ENCODE measurements around the gene B4GALNT2. TPM values are rescaled to one million over a fixed set of nuclear protein-coding genes. Genes with fewer than 3 reads are reported as not detected.
"Not testable (repeated sequence)": the region's sequence is repeated elsewhere in the genome, so short reads cannot be mapped to it uniquely, and the experiment has no call there.

The B4GALNT2 gene
- total RNA-seq, 1 donor from 2014 or later, result not detected

DNA sequence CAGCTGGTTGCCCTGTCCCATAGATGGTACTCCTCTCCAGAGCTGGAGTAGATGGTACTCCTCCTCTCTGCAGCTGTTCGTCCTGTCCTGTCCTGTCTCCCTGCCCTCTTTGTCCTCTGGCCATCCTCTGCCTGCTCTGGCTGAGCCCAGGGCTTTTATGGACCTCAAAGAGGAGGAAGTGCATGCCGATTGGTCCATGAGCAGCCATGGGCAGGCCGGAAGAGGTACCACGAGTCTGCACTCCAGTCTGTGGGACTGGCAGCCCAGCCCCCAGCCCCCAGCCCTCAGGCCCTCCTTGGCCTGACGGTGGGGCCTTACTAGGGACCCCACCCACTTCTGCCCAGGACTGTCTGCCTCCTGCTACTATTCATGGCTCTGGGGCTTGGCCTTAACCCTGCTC is 50.8 kb downstream of the B4GALNT2 start:
- Histone ChIP-seq H3K36me3 (no peaks in the 10 kb centered on the region), H3K4me1 (no peaks in the 10 kb centered on the region), H3K27ac (replicated peaks) (no peak overlapping the region), H3K4me3 (no peak overlapping the region), H3K9me3 (replicated peaks) (peaks cover 14% of the 10 kb centered on the region), H3K27me3 (ENCODE audit: low read depth) (peaks cover 16% of the 10 kb centered on the region)
- intact Hi-C loops (cut with micrococcal nuclease), result loop anchor here (5.0 kb wide), 1 partner anchor 44 kb away; no protein-coding TSS in a partner anchor
- TF ChIP-seq, protein P1, sequence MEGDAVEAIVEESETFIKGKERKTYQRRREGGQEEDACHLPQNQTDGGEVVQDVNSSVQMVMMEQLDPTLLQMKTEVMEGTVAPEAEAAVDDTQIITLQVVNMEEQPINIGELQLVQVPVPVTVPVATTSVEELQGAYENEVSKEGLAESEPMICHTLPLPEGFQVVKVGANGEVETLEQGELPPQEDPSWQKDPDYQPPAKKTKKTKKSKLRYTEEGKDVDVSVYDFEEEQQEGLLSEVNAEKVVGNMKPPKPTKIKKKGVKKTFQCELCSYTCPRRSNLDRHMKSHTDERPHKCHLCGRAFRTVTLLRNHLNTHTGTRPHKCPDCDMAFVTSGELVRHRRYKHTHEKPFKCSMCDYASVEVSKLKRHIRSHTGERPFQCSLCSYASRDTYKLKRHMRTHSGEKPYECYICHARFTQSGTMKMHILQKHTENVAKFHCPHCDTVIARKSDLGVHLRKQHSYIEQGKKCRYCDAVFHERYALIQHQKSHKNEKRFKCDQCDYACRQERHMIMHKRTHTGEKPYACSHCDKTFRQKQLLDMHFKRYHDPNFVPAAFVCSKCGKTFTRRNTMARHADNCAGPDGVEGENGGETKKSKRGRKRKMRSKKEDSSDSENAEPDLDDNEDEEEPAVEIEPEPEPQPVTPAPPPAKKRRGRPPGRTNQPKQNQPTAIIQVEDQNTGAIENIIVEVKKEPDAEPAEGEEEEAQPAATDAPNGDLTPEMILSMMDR (IDR thresholded peaks at IDR 0.05; ENCODE audit: borderline replicate concordance), result no peak
- DNase-seq, result no peak

DNA sequence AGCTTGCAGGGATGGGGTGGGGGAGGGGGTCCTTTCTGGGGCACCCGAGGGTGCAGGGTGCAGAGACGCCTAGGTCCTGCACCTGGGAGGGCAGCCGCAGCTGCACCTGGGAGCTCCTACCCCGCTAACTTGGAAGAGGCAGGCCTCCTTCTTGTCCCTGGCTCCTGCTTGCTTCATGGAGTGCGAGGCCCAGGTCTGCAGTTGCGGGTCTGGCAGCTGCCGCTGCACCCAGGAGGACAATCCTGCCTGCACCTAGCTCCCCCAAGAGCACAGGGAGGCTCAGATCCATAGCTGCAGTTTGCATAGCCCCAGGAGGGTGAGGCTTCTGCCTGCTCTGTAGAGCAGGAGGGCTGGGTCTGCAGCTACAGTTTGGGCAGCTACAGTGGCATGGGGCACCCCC is 51.2 kb downstream of the B4GALNT2 start:
- H3K9me3 ChIP-seq (replicated peaks), result peaks cover 14% of the 10 kb centered on the region
- TF ChIP-seq, protein P1 (IDR thresholded peaks at IDR 0.05; ENCODE audit: borderline replicate concordance), result no peak
- H3K27ac ChIP-seq (replicated peaks), result no peak overlapping the region
- no peak for DNase-seq
- H3K4me1 ChIP-seq, result no peaks in the 10 kb centered on the region
- no peak overlapping the region for H3K4me3 ChIP-seq
- intact Hi-C loops (cut with micrococcal nuclease), result loop anchor here (5.0 kb wide), 1 partner anchor 44 kb away; no protein-coding TSS in a partner anchor
- H3K27me3 ChIP-seq (ENCODE audit: low read depth), result peaks cover 16% of the 10 kb centered on the region
- H3K36me3 ChIP-seq, result no peaks in the 10 kb centered on the region

DNA sequence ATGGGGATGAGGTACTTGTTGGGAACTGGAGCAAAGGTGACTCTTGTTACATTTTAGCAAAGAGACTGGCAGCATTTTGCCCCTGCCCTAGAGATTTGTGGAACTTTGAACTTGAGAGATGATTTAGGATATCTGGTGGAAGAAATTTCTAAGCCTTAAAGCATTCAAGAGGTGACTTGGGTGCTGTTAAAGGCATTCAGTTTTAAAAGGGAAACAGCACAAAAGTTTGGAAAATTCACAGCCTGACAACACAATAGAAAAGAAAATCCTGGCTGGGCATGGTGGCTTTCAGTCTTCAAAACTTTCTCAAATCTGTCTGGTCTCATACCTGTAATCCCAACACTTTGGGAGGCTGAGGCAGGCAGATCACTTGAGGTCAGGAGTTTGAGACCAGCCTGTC is 52.0 kb downstream of the B4GALNT2 start:
- Histone ChIP-seq H3K9me3 (replicated peaks) (peaks cover 14% of the 10 kb centered on the region), H3K27me3 (ENCODE audit: low read depth) (peaks cover 16% of the 10 kb centered on the region)
- H3K36me3 ChIP-seq; DNase-seq; H3K4me3 ChIP-seq; H3K27ac ChIP-seq (replicated peaks); H3K4me1 ChIP-seq: not testable (repeated sequence)
- intact Hi-C loops (cut with micrococcal nuclease), result loop anchor here (5.0 kb wide), 1 partner anchor 43 kb away; no protein-coding TSS in a partner anchor

DNA sequence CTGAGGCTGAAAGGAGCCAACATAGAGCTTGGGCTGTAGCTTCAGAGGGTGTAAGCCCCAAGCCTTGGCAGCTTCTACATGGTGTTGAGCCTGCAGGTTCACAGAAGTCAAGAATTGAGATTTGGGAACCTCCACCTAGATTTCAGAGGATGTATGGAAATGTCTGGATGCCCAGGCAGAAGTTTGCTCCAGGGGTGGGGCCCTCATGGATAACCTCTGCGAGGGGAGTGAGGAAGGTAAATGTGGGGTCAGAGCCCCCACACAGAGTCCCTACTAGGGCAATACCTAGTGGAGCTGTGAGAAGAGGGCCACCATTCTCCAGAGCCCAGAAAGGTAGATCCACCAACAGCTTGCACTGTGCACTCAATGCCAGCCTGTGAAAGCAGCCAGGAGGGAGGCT is 52.8 kb downstream of the B4GALNT2 start:
- H3K4me3 ChIP-seq; DNase-seq; H3K36me3 ChIP-seq; H3K27ac ChIP-seq (replicated peaks); intact Hi-C loops (cut with micrococcal nuclease); H3K4me1 ChIP-seq: not testable (repeated sequence)
- H3K9me3 ChIP-seq (replicated peaks), result peaks cover 14% of the 10 kb centered on the region
- peaks cover 16% of the 10 kb centered on the region for H3K27me3 ChIP-seq (ENCODE audit: low read depth)

DNA sequence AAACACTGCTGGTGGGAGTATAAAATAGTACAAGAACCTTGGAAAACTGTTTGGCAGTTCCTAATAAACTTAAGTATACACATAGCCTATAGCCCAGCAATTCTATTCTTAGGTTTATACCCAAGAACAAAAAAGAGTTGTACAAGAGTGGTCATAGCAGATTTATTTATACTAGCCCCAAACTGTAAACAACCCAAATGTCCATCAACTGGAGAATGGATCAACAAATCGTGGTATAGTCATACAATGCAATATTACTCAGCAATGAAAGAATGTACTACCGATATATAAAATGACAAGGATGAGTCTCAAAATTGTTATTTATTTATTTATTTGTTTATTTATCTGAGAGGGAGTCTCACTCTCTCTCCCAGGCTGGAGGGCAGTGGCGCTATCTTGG is 54.7 kb downstream of the B4GALNT2 start:
- Histone ChIP-seq H3K27ac (replicated peaks) (no peak overlapping the region), H3K4me1 (peaks cover 8% of the 10 kb centered on the region), H3K9me3 (replicated peaks) (peaks cover 14% of the 10 kb centered on the region), H3K36me3 (no peaks in the 10 kb centered on the region), H3K27me3 (ENCODE audit: low read depth) (peaks cover 16% of the 10 kb centered on the region), H3K4me3 (no peak overlapping the region)
- intact Hi-C loops (cut with micrococcal nuclease), result no loop called here
- TF ChIP-seq, protein P1 (IDR thresholded peaks at IDR 0.05; ENCODE audit: borderline replicate concordance), result no peak
- DNase-seq, result no peak

DNA sequence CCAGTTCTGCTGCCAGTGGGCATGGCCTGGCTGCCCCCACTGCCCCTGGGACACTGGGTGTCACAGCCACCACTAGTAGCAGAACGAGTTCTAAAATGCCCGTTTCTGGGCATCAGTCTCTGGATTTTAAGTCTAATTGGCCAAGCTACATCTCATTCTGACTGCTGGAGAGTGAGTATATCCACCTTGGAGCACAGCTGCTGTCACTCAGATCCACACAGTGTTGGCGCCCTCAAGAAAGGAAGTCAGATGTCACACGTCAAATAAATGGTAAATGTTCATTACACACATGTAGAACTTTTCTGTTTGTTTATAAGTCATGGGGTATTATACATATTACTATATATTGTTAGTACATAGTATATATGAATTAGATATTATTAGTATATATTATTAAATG is 58.4 kb downstream of the B4GALNT2 start:
- H3K36me3 ChIP-seq, result no peaks in the 10 kb centered on the region
- no peak overlapping the region for H3K4me3 ChIP-seq
- no peak overlapping the region for H3K27ac ChIP-seq (replicated peaks)
- peaks cover under 1% of the 10 kb centered on the region for H3K9me3 ChIP-seq (replicated peaks)
- H3K27me3 ChIP-seq (ENCODE audit: low read depth), result no peaks in the 10 kb centered on the region
- intact Hi-C loops (cut with micrococcal nuclease), result no loop called here
- TF ChIP-seq, protein P1 (IDR thresholded peaks at IDR 0.05; ENCODE audit: borderline replicate concordance), result no peak
- DNase-seq, result no peak
- peaks cover 20% of the 10 kb centered on the region for H3K4me1 ChIP-seq

All from left ventricle myocardium inferior (tissue), 1 donor.